Activated T-cell treated with anti-CD3 and anti-CD28 coated beads, Interleukin-2, amount 50 U/mL, for 72 hours (primary cell): Measurements from ENCODE around the gene CXCL5. TPM values are rescaled to one million over a fixed set of nuclear protein-coding genes. Genes with fewer than 3 reads are reported as not detected.

Source experiments
- ATAC-seq, 2 donors: fragments of 150-1000 bp; cut with Tn5 transposase; replicated peaks in 1 of 2; 2 replicates each; pipeline ENCODE4 v1.10.0; 2021; ENCODE audit warnings: moderate library complexity in 2 of 2, mild to moderate bottlenecking in 1 of 2
- DNase-seq, 2 donors: peaks; one replicate each; pipeline ENCODE4 v3.0.0; 2021 to 2022; ENCODE audit warnings: mixed read lengths in 1 of 2
- H3K27ac Mint-ChIP-seq: one replicate; pipeline ENCODE4 v1.8.0; 2022; ENCODE audit warnings: mild to moderate bottlenecking, moderate library complexity, mixed read lengths
- H3K27me3 Mint-ChIP-seq: one replicate; pipeline ENCODE4 v1.8.0; 2022; ENCODE audit warnings: low read depth, mixed read lengths
- H3K36me3 Mint-ChIP-seq, 2 donors: one replicate each; pipeline ENCODE4 v1.8.0; 2022; ENCODE audit warnings: mixed read lengths in 2 of 2, mild to moderate bottlenecking in 1 of 2; ENCODE audit not compliant: insufficient read depth in 2 of 2
- H3K4me1 Mint-ChIP-seq: one replicate; pipeline ENCODE4 v1.8.0; 2022; ENCODE audit warnings: low read depth, mixed read lengths
- H3K4me3 Mint-ChIP-seq, 2 donors: one replicate each; pipeline ENCODE4 v1.8.0; 2022; ENCODE audit warnings: mild to moderate bottlenecking in 2 of 2, mixed read lengths in 2 of 2, moderate library complexity in 2 of 2
- H3K9me3 Mint-ChIP-seq, 2 donors: one replicate each; pipeline ENCODE4 v1.8.0; 2022; ENCODE audit warnings: mixed read lengths in 2 of 2
- total RNA-seq, 2 donors: library from RNA; stranded (reverse); gene quantifications; one replicate each; pipeline ENCODE4 v1.2.3, GENCODE V29; 2022

CXCL5 gene
- total RNA-seq, 2 donors from 2014 or later = not detected

- Mint-ChIP-seq H3K9me3 (peaks cover 0 to 4% of the 10 kb centered on the region in 2 donors), H3K27me3 (peaks cover 24% of the 10 kb centered on the region)
- ATAC-seq = no peak
These were observed 49.3 kb downstream of the CXCL5 start for GRCh38 chr4:73948990-73949706.

GRCh38 chr4:73948291-73948690 is 50.2 kb downstream of the CXCL5 start:
- Mint-ChIP-seq H3K4me1 (no peaks in the 10 kb centered on the region), H3K27me3 (peaks cover 31% of the 10 kb centered on the region), H3K9me3 (peaks cover 0 to 3% of the 10 kb centered on the region in 2 donors), H3K27ac (no peak overlapping the region), H3K36me3 (peaks cover 0 to 1% of the 10 kb centered on the region in 2 donors), H3K4me3 (no peak overlapping the region)
- DNase-seq = no peak
- ATAC-seq = no peak

More at GRCh38 chr4:73948990-73949706, 49.3 kb downstream of the CXCL5 start:
- H3K27ac Mint-ChIP-seq = no peak overlapping the region
- peaks cover 0 to 1% of the 10 kb centered on the region in 2 donors for H3K36me3 Mint-ChIP-seq
- no peak overlapping the region for H3K4me3 Mint-ChIP-seq
- DNase-seq = no peak
- no peaks in the 10 kb centered on the region for H3K4me1 Mint-ChIP-seq

GRCh38 chr4:73947239-73947985 is 51.1 kb downstream of the CXCL5 start:
- peaks cover 0 to 1% of the 10 kb centered on the region in 2 donors for H3K36me3 Mint-ChIP-seq
- ATAC-seq (no peak), DNase-seq (no peak)
- peaks cover 0 to 2% of the 10 kb centered on the region in 2 donors for H3K9me3 Mint-ChIP-seq
- peaks cover 40% of the 10 kb centered on the region for H3K27me3 Mint-ChIP-seq
- no peak overlapping the region for H3K4me3 Mint-ChIP-seq
- no peaks in the 10 kb centered on the region for H3K4me1 Mint-ChIP-seq
- H3K27ac Mint-ChIP-seq = no peak overlapping the region

DNA sequence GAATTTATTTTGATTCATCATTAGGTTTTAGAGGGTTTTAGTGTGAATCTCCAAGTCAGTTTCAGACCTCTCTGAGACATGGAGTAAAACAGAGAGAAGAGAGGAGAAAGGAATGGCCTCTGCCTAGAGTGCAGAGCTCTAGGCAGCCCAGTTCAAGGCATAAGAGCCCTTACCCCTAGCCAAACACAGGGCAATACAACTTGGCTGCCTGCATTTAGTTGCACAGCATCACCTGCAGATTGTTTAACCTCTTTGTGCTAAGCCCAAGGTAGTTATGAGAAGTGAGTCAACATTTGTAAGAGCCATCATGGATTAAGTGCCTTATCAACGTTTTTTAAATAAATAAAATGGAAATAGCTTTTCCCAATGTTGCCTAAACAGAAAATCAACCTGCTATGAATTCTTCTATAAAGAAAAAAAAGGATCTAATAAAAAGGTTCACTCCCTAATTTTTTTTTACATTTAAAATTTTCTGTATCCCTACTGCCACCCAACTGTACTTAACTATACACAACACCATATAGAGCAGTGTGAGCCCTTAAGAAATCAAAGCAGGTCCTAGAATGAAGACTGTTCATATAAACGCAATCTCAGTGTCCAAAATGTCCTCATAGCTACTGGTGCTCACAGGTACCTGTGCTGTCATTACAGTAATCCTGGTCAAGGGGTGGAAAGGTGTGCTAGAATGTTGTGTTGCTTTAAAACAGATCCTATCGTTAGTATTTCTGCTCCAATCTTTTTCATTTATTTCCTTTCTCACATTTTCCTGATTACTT is 52.6 kb downstream of the CXCL5 start:
- Mint-ChIP-seq H3K4me1 (no peaks in the 10 kb centered on the region), H3K9me3 (no peaks in the 10 kb centered on the region)
- ATAC-seq = no peak

More for the DNA sequence above, 52.6 kb downstream of the CXCL5 start:
- no peak overlapping the region for H3K27ac Mint-ChIP-seq
- peaks cover 0 to 1% of the 10 kb centered on the region in 2 donors for H3K36me3 Mint-ChIP-seq
- peaks cover 49% of the 10 kb centered on the region for H3K27me3 Mint-ChIP-seq
- H3K4me3 Mint-ChIP-seq = no peak overlapping the region
- no peak for DNase-seq

Other genes starting within 250 kb of the CXCL5 start
- not detected for gene CXCL6, start 162.0 kb downstream of the CXCL5 start, total RNA-seq
- not detected for gene PF4V1, start 145.4 kb downstream of the CXCL5 start, total RNA-seq
- not detected for gene CXCL1, start 129.3 kb downstream of the CXCL5 start, total RNA-seq
- gene PF4, start 16.6 kb downstream of the CXCL5 start, total RNA-seq = not detected
- not detected for gene PPBP, start 10.5 kb downstream of the CXCL5 start, total RNA-seq
- not detected for gene CXCL3, start 40.0 kb upstream of the CXCL5 start, total RNA-seq
- not detected for gene CXCL2, start 100.5 kb upstream of the CXCL5 start, total RNA-seq
- 1 to 10 TPM; 7.6 to 9.7 TPM for gene MTHFD2L, start 159.4 kb upstream of the CXCL5 start, total RNA-seq